Stimulated activated CD8-positive, alpha-beta memory T cell treated with anti-CD3 and anti-CD28 coated beads, Interleukin-7, amount 100 ng/mL, for 48 hours (primary cell): ENCODE results near the gene EFCAB8.
A peak's percentile ranks its signal among the peaks of the same experiment; 100 is the strongest.

Experiments
- DNase-seq, 2 donors: peaks; one replicate each; pipeline ENCODE4 v3.0.0-alpha.2; 2020; ENCODE audit warnings: low read depth in 1 of 2; ENCODE audit errors: extremely low read depth in 1 of 2

EFCAB8 gene

GRCh38 chr20:32858701-32859372 is at the start of gene EFCAB8:
EFCAB8 (plus strand) TSS chr20:32858923; CDS start chr20:32863793, 4,870 bp downstream.
- DNase-seq = no peak

- DNase-seq = no peak
Observed at GRCh38 chr20:32809907-32810306, 48.8 kb upstream of the EFCAB8 start.

- DNase-seq = no peak
Observed at GRCh38 chr20:32810941-32811340, 47.8 kb upstream of the EFCAB8 start.

DNA sequence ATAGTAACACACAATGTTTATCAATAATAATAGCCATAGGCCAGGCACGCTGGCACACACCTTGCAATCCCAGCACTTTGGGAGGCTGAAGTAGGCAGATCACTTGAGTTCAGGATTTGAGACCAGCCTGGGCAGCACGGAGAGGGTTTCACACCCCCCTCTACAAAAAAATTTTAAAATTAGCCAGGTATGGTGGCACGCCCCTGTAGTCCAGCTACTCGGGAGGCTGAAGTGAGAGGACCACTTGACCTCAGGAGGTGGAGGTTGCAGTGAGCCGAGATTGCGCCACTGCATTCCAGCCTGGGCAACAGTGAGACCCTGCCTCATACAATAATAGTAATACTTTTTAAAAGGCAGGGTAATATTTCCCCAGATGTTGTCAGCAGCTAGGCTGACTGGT is 46.8 kb upstream of the EFCAB8 start:
- no peak for DNase-seq

DNA sequence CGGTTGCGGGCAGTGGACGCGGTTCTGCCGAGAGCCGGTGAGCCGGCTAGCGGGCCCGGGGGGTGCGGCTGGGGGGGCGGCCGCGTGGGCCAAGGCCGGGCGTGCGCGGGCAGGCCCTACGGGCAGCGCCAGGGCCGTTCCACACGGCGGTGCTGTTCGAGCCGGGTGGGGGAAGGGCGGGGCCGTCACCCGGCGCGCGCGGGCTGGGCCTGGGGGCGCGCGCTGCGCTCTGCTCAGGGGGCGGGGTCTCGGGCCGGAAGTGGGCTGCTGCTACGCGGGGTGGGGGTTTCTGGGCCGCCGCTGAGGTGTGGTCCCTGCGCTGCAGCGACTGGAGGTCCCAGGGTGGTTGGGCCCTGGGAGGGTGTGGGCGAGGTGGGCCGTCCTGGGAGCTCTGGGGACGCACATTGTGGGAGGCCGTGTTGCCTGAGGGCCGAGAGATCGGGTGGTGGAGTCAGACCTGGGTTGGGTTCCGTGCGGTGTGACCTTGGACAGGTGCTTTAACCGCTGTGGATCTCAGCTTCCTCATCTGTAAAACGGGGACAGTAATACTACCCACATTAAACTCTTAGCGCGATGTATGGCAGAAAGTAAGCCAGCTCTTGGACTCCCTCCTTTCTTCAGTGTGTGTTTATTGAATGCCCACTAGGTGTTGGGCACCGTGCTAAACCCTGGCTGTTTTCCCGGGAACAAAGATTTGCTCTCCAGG is 38.6 kb upstream of the EFCAB8 start:
- peak in 1 of 2 donors; percentile 75 for DNase-seq

- DNase-seq = no peak
Observed at GRCh38 chr20:32820698-32821377, 37.9 kb upstream of the EFCAB8 start.

GRCh38 chr20:32822225-32822624 is 36.5 kb upstream of the EFCAB8 start:
- no peak for DNase-seq

GRCh38 chr20:32823078-32823477 is 35.6 kb upstream of the EFCAB8 start:
- peak in 1 of 2 donors; percentile 16 for DNase-seq

- DNase-seq = no peak
Observed at GRCh38 chr20:32823737-32824588, 34.8 kb upstream of the EFCAB8 start.

- DNase-seq = no peak
Observed at GRCh38 chr20:32828029-32828680, 30.6 kb upstream of the EFCAB8 start.

DNA sequence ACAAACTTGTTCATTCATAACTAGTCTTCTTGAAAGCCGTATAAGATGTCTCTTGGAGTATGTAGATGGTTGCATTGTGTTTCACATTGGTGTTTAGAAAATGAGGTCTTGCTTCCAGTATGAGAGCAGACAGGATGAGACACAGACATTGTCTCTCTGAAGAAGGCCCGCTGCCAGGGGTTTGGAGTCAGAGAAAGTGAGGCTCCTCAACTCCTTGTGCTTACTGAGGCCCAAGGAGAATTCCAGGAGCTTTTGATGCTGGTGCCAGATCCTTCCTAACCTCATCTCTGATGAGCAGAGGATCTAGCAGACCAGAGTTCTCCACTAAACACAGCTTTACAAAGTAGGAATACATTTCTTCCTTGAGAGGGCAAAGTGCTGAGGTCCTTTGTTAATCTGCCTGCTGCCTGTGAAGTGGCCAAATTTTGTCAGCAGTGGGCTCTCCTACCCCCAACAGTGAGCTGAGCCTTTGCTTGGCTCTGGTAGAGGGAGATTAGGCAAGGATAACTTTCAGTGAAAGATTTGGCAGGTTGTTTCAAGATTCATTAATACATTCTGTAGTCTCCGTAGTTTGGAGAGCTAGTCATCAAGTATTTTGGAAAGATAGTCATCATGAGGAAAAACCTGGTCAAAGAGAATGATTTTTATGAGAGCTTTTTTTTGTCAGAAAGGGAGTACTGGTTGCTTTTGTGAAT is 29.3 kb upstream of the EFCAB8 start:
- no peak for DNase-seq

GRCh38 chr20:32830437-32830836 is 28.3 kb upstream of the EFCAB8 start:
- no peak for DNase-seq

- DNase-seq = no peak
Observed at GRCh38 chr20:32831982-32832381, 26.7 kb upstream of the EFCAB8 start.

GRCh38 chr20:32832664-32833063 is 26.1 kb upstream of the EFCAB8 start:
- no peak for DNase-seq

DNA sequence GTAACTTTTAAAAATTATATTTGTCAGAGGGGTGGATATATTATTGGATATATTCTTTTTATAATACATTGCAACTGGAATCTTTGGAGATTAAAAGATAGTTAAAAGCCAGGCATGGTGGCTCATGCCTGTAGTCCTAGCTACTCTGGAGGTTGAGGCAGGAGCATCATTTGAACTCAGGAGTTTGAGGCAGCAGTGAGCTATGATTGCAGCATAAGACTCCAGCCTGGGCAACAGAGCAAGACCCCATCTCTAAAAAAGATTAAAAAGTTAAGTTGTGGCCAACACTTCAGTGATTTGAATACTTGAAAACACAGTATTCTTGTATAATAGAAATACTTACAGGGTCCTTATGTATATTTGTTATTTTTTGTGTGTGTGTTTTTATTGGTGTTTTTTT is 23.8 kb upstream of the EFCAB8 start:
- no peak for DNase-seq

- DNase-seq = no peak
Observed at GRCh38 chr20:32837157-32837556, 21.6 kb upstream of the EFCAB8 start.

GRCh38 chr20:32839227-32839981 is 19.3 kb upstream of the EFCAB8 start:
- peak in 1 of 2 donors; percentile 11 for DNase-seq

DNA sequence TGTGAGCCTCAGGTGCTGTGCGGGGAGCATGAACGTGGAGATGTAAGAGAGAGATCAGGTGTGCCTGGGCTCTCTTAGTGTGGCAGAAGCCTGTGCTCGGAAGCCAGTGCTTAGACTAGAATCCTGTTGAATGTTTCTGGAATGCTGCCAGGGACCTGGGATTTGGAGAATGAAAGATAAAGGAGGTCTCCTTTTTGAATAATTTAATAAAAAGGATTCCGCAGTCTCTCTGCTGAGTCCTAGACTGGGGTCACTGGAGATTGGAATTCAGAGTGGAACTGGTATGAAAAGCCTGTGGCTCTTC is 18.8 kb upstream of the EFCAB8 start:
- DNase-seq = no peak

- no peak for DNase-seq
Observed at GRCh38 chr20:32841174-32841573, 17.5 kb upstream of the EFCAB8 start.
